NB4 (cell line): ENCODE data around the gene ABCF2.
A peak's percentile ranks its signal among the peaks of the same experiment; 100 is the strongest.

ENCODE experiments used
- DNase-seq: peaks from one replicate; pipeline ENCODE4 v3.0.0; 2010; ENCODE audit warnings: low read depth
- H3K4me3 ChIP-seq: one replicate; pipeline ENCODE4 v1.5.1; 2011; ENCODE audit warnings: mild to moderate bottlenecking, low read depth, low read length, moderate library complexity
- MYC ChIP-seq: IDR thresholded peaks from 2 replicates; pipeline ENCODE4 v1.6.1; 2011; ENCODE audit warnings: low read depth, low read length
- POLR2A ChIP-seq: IDR thresholded peaks from 2 replicates; pipeline ENCODE4 v1.6.1; 2011; ENCODE audit warnings: mild to moderate bottlenecking; ENCODE audit not compliant: insufficient read length; ENCODE audit errors: extremely low read depth
- TF ChIP-seq, protein P1 (sequence below): IDR thresholded peaks from 2 replicates; pipeline ENCODE4 v1.6.1; 2011; ENCODE audit warnings: low read depth, low read length
- TF ChIP-seq, protein P2 (sequence below): IDR thresholded peaks from one replicate; pipeline ENCODE4 v1.5.1; 2012; ENCODE audit warnings: low read depth, low read length

ABCF2 gene

DNA sequence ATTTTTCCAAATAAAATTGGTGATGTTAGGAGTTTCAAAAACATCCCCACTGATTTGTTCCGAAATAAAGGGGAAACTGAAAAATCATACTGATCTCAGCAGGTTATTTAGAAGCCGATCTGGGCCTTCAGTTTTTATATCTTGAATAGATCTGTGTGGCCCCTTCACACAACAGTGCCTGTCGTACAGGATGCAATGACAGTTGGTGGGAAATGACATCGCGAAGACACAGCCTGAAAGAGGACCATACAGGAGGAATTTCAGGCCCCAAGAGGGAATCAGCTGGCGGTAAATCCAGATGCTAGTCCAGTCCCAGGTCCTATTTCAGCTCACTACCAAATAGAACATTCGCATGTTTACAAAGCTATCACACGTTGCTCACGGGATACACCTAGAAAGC is 19.7 kb downstream of the ABCF2 start:
- TF ChIP-seq POLR2A (no peak), MYC (no peak)
- TF ChIP-seq, protein P1, sequence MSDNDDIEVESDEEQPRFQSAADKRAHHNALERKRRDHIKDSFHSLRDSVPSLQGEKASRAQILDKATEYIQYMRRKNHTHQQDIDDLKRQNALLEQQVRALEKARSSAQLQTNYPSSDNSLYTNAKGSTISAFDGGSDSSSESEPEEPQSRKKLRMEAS: no peak
- TF ChIP-seq, protein P2, sequence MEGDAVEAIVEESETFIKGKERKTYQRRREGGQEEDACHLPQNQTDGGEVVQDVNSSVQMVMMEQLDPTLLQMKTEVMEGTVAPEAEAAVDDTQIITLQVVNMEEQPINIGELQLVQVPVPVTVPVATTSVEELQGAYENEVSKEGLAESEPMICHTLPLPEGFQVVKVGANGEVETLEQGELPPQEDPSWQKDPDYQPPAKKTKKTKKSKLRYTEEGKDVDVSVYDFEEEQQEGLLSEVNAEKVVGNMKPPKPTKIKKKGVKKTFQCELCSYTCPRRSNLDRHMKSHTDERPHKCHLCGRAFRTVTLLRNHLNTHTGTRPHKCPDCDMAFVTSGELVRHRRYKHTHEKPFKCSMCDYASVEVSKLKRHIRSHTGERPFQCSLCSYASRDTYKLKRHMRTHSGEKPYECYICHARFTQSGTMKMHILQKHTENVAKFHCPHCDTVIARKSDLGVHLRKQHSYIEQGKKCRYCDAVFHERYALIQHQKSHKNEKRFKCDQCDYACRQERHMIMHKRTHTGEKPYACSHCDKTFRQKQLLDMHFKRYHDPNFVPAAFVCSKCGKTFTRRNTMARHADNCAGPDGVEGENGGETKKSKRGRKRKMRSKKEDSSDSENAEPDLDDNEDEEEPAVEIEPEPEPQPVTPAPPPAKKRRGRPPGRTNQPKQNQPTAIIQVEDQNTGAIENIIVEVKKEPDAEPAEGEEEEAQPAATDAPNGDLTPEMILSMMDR: no peak
- DNase-seq: no peak
- no peak overlapping the region for H3K4me3 ChIP-seq

DNA sequence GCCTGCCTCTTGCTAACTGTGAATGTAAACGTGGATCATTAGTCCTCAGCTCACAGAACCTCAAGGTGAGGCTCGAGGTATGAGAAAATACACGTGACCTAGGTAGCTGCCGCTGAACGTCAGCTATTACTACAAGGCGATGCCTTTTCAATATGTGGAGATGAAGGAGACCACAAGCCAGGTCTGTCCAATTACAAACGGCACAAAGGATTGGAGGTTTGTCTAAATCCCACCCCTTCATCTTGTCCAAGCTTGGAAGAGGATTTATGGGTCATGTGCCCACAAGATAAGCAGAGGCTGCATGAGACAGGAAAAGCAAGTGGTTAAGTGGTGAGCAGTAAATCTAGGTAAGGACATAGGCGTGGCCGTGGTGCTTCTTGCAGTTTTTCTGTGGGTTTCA is 20.1 kb downstream of the ABCF2 start:
- TF ChIP-seq, protein P2: no peak
- TF ChIP-seq POLR2A: no peak
- TF ChIP-seq, protein P1: no peak
- no peak overlapping the region for H3K4me3 ChIP-seq
- peak; percentile 38 for DNase-seq

DNA sequence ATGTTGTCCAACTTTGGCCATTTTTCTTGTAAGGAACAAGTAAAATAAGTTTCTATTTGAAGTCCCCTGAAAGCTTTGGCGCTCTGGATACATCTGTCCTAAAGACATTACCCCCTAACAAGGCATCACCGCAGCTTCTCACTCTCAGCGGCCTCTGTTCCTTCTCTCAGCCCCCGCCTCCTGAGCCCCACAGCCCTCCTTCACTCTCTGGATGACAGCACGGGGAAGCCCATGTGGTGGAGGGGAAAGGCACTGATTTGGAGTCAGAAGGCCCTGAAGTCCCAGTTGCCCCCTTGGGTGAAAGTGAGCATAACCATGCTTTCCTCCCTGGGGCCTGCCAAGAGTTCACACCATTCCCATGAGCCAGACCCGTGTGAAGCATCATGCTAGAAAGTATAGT is 21.3 kb downstream of the ABCF2 start:
- no peak overlapping the region for H3K4me3 ChIP-seq
- DNase-seq: no peak
- TF ChIP-seq, protein P1: no peak
- TF ChIP-seq, protein P2: no peak
- no peak for TF ChIP-seq MYC
- TF ChIP-seq POLR2A: no peak

DNA sequence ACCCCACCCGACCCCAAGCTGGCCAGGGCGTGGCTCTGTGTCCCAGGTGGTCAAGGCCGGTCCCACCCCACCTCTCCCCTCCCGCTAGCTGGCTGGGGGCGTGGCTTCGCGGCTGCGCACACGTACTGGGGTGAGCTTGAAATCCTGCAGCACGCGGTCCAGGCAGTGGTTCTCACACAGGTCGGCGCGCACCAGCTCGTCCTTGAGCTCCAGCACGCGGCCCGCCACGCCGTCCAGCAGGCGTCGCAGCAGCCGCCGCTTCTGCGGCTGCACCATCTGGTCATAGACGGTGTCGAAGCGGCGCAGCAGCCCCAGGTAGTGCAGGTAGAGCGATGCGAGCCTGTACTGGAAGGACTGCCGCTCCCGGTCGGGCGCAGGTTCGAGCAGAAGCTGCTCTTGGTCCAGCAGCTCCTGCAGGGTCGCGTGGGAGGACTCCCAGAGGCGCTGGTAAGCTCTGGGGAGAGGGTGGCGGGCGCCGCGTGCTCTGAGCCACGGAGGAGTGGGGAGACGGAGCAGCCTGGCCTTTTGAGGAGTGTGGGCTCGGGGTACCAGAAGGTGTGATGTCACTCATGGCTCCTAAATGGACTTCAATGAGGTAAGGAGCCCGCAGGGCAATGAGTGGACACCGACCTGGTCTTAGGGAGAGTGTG is 22.5 kb downstream of the ABCF2 start:
- no peak overlapping the region for H3K4me3 ChIP-seq
- DNase-seq: no peak
- TF ChIP-seq, protein P2: no peak
- no peak for TF ChIP-seq POLR2A
- no peak for TF ChIP-seq MYC
- TF ChIP-seq, protein P1: no peak

DNA sequence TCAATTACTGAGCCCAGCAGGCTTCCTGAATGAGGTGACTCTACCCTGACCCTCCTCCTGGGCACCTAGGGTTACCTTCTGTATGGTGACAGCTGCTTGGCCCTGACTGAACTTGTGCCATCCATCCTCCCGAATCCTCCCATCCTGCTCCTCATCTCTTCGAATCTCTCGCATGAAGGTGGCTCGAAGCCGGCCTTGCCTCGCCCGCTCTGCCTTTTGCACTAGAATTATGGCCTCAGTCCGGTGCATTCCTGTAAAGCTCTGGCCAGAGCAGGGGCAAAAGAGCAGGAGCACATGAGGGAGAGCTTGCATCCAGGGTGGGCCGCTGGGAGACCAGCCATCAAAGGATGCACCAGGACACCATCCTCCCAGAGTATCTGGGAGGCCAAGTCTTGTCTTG is 24.2 kb downstream of the ABCF2 start:
- DNase-seq: no peak
- TF ChIP-seq, protein P2: no peak
- TF ChIP-seq MYC (no peak), POLR2A (no peak)
- TF ChIP-seq, protein P1: no peak
- H3K4me3 ChIP-seq: no peak overlapping the region

DNA sequence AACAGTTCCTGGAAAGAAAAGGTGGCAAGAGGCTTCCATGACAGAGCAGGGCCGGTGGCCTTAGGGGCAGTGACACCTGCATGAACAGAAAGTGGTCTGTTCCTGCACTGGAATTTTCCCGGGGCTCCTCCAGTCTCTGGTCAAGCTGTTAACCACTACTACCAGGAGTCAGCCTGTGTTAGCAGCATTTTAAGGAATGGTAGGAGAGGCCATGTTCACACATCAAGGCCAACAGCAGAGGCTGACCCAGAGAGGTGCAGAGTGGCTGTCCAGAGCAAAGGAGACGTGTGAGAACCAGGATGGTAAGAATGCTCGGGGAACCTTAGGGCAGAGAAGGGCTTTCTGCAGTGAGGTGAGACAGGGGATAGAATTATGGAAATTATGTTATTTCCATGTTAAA is 25.3 kb downstream of the ABCF2 start:
- H3K4me3 ChIP-seq: no peak overlapping the region
- no peak for TF ChIP-seq POLR2A
- no peak for TF ChIP-seq MYC
- TF ChIP-seq, protein P1: no peak
- TF ChIP-seq, protein P2: no peak
- DNase-seq: no peak
